Neural cell (in vitro differentiated cells): ENCODE data around the gene HRK.

Experiments
- EP300 ChIP-seq: fragments of 450-650 bp; conservative IDR thresholded peaks from 2 replicates; pipeline ENCODE4 v1.6.1; 2014; ENCODE audit warnings: antibody characterized with exemption, mild to moderate bottlenecking, moderate library complexity; ENCODE audit not compliant: poor library complexity, severe bottlenecking
- EZH2 ChIP-seq: fragments of 200-600, 300-800 bp; shearing (Covaris generic), sonication (generic); IDR thresholded peaks from 2 replicates; pipeline ENCODE4 v1.6.1; 2014; ENCODE audit warnings: antibody characterized with exemption, low read length, borderline replicate concordance, mild to moderate bottlenecking; ENCODE audit not compliant: insufficient read depth, poor library complexity, severe bottlenecking
- POLR2AphosphoS5 ChIP-seq: IDR thresholded peaks from 2 replicates; pipeline ENCODE4 v1.6.1; 2012
- RAD21 ChIP-seq: fragments of 450-650 bp; conservative IDR thresholded peaks from 2 replicates; pipeline ENCODE4 v1.6.1; 2014; ENCODE audit warnings: antibody characterized with exemption, mild to moderate bottlenecking, moderate library complexity
- SMC3 ChIP-seq: fragments of 450-650 bp; conservative IDR thresholded peaks from 2 replicates; pipeline ENCODE4 v1.6.1; 2014; ENCODE audit warnings: antibody characterized with exemption, mild to moderate bottlenecking, moderate library complexity; ENCODE audit not compliant: poor library complexity
- TAF1 ChIP-seq: IDR thresholded peaks from 2 replicates; pipeline ENCODE4 v1.6.1; 2012; ENCODE audit warnings: low read depth
- TF ChIP-seq, protein P1 (sequence below): fragments of 450-650 bp; IDR thresholded peaks from 2 replicates; pipeline ENCODE4 v1.5.1; 2014; ENCODE audit warnings: antibody characterized with exemption, mild to moderate bottlenecking, moderate library complexity; ENCODE audit not compliant: poor library complexity, severe bottlenecking
- TF ChIP-seq, protein P2 (sequence below): IDR thresholded peaks from 2 replicates; pipeline ENCODE4 v1.6.1; 2012; ENCODE audit warnings: borderline replicate concordance

DNA sequence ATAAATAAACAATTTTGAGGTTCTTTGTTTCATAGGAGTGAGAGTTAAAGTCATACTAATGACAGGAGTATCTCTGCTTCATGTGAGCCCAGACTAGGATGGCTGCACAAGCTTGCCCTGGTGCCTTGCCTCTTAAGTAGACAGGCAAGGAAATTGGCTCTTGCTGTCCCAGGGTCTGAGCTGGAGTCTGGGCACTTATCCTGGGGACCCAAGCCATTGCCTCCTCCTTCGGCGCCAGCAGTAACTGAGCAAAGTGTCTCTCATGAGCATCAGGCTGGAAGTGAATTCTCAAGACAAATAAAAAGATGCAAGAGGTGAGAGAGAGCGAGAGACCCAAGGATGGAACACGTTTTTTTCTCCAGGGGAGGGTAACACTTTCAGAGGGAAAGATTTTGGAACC is 22.6 kb upstream of the HRK start:
- TF ChIP-seq EZH2: no peak
- TF ChIP-seq, protein P1, sequence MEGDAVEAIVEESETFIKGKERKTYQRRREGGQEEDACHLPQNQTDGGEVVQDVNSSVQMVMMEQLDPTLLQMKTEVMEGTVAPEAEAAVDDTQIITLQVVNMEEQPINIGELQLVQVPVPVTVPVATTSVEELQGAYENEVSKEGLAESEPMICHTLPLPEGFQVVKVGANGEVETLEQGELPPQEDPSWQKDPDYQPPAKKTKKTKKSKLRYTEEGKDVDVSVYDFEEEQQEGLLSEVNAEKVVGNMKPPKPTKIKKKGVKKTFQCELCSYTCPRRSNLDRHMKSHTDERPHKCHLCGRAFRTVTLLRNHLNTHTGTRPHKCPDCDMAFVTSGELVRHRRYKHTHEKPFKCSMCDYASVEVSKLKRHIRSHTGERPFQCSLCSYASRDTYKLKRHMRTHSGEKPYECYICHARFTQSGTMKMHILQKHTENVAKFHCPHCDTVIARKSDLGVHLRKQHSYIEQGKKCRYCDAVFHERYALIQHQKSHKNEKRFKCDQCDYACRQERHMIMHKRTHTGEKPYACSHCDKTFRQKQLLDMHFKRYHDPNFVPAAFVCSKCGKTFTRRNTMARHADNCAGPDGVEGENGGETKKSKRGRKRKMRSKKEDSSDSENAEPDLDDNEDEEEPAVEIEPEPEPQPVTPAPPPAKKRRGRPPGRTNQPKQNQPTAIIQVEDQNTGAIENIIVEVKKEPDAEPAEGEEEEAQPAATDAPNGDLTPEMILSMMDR: no peak
- no peak for TF ChIP-seq POLR2AphosphoS5
- TF ChIP-seq TAF1: no peak
- no peak for TF ChIP-seq EP300
- TF ChIP-seq SMC3: no peak
- no peak for TF ChIP-seq RAD21
- TF ChIP-seq, protein P2, sequence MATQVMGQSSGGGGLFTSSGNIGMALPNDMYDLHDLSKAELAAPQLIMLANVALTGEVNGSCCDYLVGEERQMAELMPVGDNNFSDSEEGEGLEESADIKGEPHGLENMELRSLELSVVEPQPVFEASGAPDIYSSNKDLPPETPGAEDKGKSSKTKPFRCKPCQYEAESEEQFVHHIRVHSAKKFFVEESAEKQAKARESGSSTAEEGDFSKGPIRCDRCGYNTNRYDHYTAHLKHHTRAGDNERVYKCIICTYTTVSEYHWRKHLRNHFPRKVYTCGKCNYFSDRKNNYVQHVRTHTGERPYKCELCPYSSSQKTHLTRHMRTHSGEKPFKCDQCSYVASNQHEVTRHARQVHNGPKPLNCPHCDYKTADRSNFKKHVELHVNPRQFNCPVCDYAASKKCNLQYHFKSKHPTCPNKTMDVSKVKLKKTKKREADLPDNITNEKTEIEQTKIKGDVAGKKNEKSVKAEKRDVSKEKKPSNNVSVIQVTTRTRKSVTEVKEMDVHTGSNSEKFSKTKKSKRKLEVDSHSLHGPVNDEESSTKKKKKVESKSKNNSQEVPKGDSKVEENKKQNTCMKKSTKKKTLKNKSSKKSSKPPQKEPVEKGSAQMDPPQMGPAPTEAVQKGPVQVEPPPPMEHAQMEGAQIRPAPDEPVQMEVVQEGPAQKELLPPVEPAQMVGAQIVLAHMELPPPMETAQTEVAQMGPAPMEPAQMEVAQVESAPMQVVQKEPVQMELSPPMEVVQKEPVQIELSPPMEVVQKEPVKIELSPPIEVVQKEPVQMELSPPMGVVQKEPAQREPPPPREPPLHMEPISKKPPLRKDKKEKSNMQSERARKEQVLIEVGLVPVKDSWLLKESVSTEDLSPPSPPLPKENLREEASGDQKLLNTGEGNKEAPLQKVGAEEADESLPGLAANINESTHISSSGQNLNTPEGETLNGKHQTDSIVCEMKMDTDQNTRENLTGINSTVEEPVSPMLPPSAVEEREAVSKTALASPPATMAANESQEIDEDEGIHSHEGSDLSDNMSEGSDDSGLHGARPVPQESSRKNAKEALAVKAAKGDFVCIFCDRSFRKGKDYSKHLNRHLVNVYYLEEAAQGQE: no peak
